HG02588 (cell line): ENCODE data around the gene LAPTM5.

Source experiments
- ATAC-seq: cut with Tn5 transposase; IDR thresholded peaks from one replicate; pipeline ENCODE4 v1.9.1; 2021; ENCODE audit warnings: mild to moderate bottlenecking, moderate library complexity; ENCODE audit not compliant: unreplicated experiment

The LAPTM5 gene

DNA sequence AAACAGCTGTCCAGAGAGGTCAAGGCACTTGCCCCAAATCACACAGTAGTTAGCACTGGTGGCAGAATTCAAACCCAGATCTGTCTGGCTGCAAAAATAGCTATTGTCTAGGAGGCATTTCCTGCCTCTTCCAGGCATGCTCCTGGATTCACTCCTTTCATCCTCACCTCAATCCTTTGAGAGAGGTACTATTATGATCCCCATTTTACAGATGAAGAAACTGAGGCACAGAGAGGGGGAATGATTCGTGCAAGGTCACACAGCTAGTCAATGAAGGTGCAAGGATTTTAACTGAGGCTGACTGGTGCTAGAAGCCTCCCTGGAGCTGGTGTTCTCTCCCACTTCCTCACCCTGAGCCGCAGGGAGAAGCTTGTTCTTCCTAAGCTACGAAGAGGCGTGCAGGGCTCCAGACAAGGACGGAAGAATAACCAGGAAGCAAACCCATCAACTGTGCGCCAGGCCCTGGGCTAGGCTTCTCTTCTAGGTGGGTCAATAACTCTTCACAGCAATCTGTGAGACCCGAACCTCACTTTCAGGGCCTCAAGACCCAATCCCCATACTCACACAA, 631 bp upstream of the LAPTM5 start:
- no peak for ATAC-seq

DNA sequence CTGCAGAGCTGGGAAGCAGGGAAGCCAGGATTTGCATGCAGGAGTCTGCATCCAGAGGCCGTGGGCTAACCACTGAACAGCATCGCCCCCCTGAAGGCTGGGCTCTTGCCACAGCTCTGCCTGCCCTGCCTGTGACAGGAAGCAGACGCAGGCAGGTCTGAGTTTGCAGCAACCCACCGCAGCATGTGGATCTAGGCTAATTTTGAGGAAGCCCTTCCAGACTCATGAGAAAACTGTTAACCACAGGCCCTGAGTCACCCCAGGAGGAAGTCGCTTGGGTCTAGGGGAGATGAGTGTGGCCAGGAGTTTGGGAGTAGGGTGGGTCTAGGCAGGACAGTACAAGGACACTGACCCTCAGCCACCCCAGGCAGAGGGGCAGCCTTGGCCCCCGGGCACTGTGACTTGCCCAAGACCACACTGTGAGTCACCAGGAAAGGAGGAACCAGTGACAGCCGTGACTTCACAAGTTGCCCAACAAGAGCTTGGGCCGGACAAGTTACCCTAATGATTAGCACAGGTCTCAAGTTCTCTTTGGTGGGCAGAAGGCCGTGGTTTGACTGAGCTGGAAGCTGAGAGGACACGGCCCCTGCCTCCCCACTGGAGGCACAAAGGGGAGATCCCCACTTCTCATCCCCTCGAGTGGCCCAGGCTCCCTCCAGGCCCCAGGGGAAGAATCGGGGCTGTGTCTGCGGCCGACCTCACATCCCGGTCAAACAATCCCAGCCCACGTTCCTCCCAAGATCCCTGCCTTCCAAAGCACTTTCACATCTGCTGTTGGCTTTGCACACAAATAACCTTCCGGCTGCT, 826 bp downstream of the LAPTM5 start:
- no peak for ATAC-seq

DNA sequence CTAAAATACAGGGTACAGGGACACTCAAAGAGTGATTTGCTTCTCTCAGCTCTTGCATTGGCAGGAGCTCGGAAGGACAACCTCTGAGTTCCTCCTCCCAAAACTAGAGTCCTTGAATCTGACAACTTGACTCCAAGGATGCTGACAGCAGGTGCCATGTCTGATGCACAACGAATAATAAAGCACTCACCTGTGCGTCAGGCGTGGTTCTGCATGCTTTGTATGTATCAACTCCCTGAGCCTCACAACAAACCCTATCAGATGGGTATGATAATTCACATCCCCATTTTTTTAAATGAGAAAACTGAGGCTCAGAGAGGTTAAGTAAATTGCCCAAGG, 1.4 kb downstream of the LAPTM5 start:
- ATAC-seq: no peak

- ATAC-seq: no peak
These were observed 1.8 kb downstream of the LAPTM5 start for GRCh38 chr1:30755746-30756145.

DNA sequence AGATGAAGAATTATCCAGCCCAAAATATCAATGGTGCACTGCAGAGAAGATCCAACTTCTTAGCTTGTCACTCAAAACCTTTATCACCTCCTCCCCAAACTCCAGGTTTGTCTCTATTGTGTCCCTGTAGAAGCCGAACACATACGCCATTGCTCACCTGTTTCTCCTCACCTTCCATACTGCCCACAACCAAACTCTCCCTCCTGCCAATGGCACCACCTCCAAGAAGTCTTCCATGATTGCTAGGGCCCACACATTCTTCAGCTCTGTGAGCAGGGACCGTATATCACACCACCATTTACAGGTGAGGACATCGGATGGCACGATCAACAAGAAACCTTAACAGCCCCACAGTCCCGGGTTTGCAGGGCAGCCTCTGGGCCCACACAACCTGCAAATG, 2.2 kb downstream of the LAPTM5 start:
- no peak for ATAC-seq

DNA sequence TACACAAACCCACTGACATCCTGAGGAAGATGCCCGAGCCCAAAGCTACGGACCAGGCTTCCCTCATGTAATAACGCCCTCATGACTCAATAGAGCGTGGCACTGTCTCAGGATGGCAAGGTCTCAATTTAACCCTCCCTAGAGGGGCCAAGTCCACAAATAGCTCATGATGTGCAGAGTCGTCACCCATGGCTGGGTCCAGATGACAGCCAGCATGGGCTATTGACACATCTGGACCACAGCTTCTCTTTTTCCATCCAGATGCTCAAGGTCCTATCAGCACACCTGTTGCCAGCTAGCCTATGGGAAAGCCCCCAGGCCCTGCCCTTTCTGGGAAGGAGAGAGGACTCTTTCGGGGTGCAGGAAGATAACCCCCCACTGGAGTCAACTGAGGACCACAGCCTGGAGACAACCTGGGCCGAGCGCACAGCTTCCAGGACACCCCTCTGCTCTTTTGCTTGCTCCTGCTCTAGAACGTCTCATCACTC, 2.8 kb downstream of the LAPTM5 start:
- ATAC-seq: peak; percentile 55

GRCh38 chr1:30753660-30754123, 3.9 kb downstream of the LAPTM5 start:
- ATAC-seq: no peak

DNA sequence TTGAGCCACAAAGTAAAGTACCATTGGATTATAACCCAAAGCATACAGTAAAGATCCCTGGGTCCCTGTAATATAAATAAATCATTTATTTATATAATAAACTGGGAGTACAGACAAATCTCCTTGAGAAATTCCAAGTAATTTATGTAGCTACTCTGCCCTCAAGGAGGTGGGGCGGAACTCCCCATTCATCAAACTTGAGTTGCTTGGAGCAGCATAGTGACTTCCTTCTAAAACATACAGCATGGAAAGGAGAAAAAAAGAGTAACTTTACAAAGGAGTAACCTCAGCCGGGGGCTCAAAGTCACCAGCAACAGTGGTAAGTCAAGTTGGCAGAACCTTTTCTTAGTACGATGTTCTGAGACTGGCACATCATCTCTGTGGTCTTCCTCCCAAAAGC, 4.5 kb downstream of the LAPTM5 start:
- ATAC-seq: no peak

GRCh38 chr1:30752651-30752908, 5.0 kb downstream of the LAPTM5 start:
- no peak for ATAC-seq

DNA sequence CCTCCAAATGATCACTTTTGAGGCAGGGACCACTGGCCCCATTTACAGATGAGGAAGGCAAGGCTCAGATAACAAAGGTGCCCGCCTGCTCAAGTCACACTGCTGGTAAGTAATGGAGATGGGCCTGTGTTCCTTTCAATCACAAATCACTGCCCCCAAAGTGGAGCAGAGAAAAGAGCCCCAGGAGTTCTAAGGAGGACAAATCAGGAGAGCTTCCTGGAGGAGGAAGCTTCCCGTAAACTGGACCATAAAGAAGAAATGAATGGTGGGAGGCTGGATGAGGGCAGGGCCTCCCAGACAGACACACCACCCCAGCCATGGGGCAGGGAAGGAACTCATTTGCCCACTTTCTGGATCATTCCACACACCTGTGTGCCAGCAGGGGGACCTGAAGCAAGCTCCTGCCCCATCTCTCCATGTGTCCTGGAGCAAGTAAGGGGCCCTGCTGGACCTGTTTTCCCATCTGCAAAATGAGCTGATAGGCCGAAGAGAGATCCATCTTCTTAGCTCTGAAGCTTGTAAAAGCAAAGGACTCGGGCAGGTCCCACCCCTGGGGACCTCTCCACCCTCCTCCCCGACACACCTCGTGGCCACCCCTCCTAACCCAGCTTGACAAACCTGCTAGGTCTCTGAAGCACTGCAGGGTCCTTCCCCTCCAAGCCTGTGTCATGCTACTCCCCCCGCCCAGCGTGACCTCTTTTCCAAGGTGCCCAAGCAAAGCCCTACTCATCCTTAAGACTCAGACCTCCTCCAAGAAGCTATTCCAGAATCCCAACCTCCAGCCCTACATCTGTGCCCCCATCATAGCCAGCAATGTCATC, 5.5 kb downstream of the LAPTM5 start:
- no peak for ATAC-seq

- ATAC-seq: no peak
These were observed 6.8 kb downstream of the LAPTM5 start for GRCh38 chr1:30750731-30751291.

- ATAC-seq: no peak
These were observed 7.6 kb downstream of the LAPTM5 start for GRCh38 chr1:30749691-30750583.

- no peak for ATAC-seq
These were observed 8.7 kb downstream of the LAPTM5 start for GRCh38 chr1:30748699-30749401.

GRCh38 chr1:30748098-30748698, 9.4 kb downstream of the LAPTM5 start:
- ATAC-seq: no peak

DNA sequence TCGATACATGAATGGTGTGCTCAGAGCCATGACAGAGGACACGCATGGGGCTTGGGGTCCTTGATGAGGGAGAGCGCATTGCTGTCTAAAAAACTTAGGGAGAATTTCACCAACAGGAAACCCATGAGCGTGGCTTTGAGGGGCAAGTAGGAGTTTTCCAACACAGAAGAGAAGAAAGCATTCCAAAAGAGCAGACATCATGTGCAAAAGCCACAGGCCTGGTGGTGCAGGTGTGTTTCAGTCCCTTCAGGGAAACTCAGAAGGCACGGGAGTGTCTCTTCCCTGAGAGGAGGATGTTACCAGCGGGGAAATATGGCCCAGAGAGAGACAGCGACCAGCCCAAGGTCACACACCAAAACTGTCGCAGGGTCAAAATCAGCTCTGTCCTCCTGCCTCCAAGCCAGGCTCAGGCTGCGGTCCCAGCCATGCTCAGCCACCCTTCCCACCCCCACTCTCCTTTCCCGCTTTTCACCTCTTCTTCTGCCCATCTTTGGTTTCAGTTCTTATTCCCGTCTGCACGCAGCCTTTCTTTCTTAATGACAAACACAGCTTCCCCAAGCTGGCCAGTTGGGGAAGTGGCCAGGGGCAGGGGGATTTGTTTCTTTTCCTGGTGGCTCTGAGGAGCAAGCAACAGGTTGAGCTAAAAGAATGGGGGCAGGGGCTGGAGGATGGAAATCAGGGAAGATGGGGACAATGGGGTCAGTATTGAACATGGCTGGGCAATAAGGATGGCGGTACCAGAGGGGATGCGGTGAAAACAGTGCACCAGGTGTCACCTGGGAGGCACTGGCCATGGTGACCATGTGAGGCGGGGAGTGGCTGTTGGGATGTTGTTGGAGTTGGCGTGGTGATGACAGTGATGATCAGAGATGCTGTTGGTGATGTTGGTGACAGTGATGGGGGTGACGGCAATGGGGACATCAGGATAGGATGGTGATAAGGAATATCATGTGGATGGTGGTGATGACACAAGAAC, 10.3 kb downstream of the LAPTM5 start:
- no peak for ATAC-seq

DNA sequence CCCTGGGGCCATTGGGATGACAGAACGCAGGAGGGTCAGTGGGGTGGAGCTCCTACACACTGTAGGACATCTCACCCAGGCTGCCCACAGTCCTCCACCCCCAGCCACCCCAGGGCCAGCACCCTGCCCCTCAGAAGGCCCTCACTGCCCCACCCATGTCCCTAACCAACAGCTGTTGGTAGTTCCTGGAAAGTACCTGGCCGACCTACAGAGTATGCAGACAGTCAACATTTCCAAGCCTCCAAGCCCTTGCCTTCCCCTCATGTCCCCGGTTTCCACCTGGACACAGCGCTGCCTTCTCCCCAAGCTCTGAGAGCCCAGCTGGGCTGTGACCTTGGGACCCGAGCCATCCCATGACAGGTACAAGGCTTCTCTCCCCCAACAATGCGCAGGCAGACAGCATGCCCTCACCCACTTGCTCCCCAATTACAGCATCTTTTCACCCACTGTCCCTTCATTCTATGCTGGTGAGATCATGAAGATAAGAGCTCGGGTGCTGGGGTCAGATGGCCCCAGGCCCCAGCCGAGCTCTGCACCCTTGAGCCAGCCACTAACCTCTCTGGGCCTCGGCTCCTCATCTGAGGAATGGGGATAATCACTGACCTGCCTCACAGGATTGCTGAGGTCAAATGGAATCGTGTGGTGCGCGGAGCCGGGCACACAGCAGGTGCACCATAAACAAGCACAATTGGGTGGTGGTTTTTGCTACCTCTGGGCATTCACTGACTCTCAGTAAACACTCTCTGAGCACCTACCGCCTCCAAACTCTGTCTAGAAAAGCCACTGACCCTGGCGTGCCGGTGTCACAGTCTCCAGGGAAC, 11.2 kb downstream of the LAPTM5 start:
- no peak for ATAC-seq

DNA sequence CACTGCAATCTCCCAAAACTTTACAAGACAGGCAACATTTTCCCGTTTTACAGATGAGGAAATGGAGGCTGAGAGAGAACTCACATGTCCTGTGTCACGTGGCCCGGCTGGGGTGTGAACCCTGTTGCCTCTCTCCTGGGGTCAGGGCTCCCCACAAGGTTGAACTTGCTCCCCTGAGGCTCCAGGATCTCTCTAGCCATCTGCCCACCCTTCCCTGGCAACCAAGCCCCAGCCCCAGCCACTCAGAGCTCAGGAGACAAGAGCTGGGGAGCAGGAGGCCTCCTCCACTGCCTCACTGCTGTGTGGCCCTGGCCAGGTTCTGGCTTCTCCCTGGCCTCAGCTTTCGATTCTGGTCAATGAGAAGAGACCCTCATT, 11.8 kb downstream of the LAPTM5 start:
- ATAC-seq: no peak
